DMS114 treated with DMSO at 0.1 percent for 48 hours (cell line): ENCODE measurements around the gene CPNE7.

Experiments
- DNase-seq: peaks from one replicate; lab custom pipeline; 2025; ENCODE audit not compliant: unreplicated experiment; lab: John Stamatoyannopoulos, UW

The CPNE7 gene

DNA sequence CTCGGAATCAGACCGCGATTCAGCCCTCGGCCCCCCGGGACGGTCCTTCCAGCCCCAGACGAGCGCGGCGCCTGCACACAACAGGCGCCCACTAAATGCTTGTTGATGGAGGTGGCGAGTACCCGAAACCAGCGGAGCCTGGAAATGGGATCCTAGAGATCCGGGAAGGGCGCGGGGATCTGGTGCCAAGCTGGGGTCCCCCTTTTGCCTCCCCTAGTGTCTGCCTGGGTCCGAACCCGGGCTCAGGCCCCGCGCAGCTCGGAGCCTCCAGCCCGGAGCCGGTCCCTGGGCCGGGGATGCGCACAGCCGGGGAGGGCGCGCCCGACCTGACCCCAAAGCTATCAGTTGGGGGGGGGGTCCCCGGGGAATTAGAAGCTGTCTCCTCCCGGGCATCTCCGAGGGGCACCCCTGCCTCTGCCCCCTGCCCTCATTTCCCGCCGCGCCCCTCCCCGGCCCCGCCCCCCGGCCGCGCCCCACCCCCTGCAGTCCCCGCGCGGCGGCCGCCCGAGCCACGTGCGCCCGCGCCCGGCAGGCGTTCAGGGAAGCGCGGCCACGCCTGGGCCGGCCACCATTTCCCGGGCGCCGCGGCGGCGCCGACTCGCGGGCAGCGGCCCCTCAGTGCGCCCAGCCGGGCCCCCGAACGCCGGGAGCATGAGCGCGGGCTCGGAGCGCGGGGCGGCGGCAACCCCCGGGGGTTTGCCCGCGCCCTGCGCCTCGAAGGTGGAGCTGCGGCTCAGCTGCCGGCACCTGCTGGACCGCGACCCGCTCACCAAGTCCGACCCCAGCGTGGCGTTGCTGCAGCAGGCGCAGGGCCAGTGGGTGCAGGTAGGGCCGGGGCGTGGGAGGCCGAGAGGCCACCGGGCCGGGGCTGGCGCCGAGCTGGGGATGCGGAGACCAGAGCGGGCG is at the start of gene CPNE7:
Gene CPNE7 (plus strand): TSS at position 512 of the 906 bp plus-strand sequence. CDS start 140 bp downstream, at position 652.
- DNase-seq, result no peak

DNA sequence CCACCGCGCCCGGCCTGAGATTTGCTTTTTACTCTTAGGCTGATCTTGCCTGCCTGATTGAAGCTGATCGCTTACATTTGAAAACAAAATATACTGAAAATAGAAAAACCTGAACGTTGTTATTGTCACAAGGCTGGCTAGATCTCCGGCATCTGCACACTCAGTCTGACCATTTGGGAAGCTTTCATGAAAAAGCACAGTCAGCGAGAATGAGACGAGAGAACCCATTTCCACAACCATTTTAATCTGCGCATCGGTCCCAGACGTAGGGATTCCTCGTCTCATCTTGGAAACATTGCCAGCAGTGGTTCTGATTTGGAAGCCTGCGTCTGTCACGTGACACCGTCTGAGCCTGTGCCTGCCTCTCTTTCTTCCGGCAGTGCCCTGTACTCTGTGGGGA is 46.5 kb upstream of the CPNE7 start:
- DNase-seq, result no peak

DNA sequence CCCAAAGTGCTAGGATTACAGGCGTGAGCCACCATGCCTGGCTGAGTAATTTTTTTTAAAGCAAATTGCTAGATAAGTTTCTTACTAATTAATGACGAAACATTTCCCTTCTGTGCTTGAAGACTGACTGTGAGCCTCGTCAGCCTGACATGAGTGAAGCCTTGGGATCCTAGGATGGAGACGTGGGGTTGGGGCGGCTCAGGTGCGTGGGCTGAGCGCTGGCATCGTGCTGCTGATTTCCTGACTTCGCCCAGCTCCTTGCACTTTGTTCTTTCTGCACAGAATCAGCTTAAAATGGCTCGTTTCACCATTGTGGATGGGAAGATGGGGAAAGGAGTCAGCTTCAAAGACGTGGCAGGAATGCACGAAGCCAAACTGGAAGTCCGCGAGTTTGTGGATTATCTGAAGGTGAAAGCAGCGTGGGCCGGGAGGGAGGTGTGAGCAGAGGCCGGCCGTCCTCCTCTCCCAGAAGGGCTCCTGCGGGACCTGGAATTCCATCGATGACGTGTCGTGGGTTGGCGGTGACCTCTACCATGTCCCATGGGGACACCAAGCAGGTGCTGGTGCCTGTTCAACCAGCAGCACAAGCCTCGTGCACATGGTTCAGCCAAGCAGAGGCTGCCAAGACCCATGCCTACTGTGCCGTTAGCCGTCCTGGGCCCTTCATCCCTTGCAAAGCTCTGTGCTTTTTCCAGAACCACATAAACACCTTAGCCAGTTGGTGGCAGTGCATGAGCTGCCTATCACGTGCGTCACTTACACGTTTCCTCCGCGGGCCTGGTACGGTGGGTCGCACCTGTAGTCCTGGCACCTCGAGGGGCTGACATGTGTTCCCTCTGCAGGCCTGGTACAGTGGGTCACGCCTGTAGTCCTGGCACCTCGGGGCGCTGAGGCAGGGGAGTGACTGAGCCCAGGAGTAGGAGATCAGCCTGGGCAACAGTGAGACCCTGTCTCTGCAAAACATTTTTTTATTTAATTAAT is 44.9 kb upstream of the CPNE7 start:
- no peak for DNase-seq

DNA sequence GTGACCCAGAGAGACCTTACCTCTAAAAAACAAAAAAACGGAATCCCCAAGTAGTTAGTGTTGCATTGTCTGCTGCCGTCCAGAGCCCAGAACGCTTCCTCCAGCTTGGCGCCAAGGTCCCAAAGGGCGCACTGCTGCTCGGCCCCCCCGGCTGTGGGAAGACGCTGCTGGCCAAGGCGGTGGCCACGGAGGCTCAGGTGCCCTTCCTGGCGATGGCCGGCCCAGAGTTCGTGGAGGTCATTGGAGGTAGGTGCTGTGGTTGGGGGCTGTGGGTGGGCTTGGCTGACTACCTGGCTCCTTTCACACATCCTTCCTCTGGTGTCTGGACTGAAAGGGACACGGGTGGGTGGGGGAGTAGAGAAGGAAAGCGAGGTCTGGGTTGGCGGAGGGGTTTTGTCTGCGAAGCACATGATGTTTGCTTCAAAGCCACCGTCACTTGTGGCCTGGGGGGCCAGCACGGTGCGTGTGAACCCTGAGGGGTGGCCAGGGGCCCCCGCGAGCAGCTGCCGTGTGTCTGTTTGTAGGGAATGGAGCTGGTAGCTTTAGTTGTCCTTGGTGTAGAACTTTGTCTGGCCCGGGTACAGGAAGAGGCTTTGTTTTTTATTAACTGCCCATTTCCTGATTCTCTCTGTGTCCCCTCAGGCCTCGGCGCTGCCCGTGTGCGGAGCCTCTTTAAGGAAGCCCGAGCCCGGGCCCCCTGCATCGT is 43.6 kb upstream of the CPNE7 start:
- no peak for DNase-seq

DNA sequence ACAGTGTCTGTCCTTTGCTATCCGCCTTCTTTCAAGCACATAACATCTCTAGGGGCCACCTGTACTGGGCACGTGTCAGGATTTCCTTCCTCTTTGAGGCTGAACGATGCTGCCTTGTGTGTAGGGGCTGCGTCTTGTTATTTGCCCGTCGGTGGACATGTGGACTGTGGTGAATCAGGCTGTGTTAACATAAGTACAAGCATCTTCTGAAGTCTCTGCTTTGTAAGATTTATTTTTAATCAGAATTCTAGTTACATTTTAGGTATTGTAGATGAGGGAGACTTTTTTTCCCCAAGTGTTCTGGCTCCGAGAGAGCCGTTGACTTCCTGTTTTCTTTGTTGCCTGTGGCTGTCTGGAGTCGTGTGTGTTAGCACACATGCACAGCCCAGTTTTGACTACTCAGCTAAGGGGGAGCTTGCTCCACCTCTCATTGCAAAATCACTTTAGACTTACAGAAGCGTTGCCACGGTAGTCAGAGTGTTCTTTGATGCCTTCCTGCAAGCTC is 41.3 kb upstream of the CPNE7 start:
- no peak for DNase-seq

DNA sequence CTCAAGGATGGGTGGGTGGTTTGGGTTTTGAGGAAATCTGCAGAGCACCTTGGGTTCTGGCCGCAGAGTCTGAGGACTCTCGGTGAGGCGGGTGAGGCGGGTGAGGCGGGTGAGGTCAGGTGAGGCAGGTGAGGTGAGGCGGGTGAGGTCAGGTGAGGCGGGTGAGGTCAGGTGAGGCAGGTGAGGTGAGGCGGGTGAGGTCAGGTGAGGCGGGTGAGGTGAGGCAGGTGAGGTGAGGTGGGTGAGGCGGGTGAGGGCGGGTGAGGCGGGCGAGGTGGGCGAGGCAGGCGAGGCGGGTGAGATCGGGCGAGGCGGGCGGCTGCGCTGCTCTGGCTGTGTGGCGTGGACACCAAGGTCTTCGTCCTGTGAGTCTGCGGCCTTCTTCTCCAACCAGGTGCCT is 39.2 kb upstream of the CPNE7 start:
- no peak for DNase-seq

DNA sequence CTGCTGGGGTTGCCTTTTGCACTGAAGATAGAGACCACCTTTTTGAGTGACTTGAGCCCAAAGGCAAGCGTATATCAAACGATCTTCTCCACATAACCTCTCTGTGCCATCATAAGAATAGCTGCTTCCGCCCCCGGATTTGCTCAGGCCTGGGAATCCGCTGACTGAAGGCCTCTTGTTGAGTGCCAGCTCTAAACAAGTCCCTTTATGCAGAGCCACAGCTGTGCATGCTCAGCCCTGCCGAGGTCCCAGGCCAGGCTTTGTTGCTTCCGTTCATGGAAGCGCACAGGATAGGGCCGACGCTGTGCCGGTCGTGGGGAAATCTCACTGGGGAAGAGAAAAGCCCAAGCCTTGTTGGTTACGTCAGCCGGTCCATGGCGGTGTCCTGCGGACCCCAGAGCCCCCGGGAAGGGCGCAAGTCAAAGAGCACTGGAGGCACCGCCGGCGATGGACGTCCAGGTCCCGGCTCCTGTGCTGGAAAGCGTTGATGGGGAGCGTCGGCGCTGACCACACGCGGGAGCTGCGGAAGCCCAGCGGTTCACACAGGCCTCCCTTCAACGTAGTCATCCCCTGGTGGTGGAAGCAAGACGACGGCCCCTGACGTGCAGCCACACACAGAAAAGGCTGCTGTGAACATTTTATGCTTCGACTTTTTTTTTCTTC is 38.5 kb upstream of the CPNE7 start:
- no peak for DNase-seq

DNA sequence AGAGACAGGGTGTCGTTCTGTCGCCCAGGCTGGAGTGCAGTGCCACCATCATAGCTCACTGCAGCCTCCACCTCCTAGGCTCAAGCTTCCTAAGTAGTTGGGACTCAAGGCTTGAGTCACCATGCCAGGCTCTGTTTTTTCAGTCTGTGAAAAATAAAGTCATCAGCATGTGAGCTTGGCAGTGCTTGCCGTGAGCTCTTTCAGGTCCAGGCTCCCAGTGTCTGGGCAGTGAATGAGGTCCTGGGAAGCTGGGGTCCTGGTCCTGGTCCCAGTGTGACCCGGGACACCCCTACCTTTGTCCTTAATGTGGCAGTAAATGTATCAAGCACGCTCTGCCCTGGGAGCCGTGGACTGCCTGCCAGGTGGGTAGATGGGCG is 38.0 kb upstream of the CPNE7 start:
- DNase-seq, result no peak

DNA sequence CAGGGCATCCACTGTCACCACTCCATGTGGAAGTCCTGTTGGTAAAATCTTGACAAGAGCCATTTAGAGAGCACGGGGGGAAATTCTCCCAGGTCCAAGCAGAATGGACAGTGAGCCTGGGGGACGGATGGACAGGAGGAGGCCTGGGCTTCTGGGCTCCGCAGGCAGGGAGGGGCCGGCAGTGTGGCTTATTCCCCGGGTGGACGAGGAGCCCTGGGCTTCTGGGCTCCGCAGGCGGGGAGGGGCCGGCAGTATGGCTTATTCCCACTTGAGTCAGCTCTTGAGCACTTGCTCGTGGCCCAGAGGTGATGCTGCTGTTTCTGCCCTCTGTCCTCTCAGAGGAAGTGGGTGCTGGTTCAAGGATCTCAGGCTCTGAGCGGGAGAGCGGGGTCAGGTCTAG is 37.3 kb upstream of the CPNE7 start:
- no peak for DNase-seq

DNA sequence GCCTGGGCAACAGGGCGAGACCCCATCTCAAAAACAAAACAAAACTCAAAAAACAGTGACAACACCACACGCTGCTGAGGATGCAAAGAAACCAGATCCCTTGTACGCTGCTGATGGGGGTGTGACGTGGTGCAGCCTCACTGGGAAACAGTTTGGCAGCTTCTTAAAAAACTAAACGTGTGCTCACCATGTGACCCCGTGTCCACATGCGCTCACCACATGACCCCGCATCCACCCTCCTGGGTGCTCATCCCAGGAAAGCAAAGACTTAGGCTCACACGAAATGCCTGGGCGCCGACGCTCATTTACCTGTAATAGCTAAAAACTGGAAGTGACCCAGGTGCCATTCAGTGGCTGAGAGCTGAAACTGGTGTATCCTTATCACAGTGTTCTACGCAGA is 35.0 kb upstream of the CPNE7 start:
- DNase-seq, result no peak

DNA sequence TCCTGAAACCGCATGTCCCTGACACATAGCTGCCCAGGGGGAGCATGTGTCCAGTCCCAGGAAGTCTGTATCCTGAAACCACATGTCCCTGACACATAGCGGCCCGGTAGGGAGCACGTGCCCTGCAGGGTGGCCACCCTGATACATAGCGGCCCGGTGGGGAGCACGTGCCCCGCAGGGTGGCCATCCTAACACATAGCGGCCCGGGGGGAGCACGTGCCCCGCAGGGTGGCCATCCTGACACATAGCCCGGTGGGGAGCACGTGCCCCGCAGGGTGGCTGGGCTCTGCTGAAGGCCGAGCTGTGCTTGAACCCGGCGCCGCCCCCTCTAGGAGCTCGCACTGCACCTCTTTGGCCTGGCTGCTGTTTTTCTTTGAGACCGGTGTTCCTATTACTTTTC is 33.8 kb upstream of the CPNE7 start:
- no peak for DNase-seq

DNA sequence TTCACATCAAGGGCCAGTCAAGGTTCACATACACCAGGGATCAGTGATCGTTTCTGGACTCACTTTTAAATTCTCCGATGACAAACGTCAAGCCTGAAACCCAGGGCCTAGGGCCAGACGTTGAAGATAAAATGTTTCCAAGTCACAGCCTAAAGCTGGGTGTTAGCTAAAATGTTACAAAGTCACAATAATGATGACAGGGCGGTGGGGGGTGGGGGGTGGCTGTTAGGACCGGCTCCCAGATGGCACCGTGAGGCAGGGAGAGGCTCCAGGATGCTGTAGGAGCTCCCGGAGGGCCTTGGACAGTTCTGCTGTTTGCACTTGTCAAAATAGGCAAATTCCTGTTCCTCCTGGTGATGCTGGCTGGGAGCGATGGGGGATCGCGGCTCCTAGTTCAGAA is 31.4 kb upstream of the CPNE7 start:
- DNase-seq, result no peak

DNA sequence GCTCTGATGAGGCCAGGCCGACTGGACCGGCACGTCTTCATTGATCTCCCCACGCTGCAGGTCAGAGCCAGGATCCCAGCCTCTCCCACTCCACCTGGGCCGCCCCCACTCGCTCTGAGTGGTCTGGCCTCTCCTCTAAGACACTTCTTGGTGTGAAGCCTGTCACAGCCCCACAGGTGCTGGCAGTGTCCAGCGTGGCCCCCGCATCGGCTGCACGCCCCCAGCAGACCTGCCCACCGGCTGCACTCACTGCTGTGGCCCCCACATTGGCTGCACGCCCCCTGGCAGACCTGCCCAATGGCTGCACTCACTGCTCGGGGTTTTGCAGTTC is 30.9 kb upstream of the CPNE7 start:
- DNase-seq, result no peak

DNA sequence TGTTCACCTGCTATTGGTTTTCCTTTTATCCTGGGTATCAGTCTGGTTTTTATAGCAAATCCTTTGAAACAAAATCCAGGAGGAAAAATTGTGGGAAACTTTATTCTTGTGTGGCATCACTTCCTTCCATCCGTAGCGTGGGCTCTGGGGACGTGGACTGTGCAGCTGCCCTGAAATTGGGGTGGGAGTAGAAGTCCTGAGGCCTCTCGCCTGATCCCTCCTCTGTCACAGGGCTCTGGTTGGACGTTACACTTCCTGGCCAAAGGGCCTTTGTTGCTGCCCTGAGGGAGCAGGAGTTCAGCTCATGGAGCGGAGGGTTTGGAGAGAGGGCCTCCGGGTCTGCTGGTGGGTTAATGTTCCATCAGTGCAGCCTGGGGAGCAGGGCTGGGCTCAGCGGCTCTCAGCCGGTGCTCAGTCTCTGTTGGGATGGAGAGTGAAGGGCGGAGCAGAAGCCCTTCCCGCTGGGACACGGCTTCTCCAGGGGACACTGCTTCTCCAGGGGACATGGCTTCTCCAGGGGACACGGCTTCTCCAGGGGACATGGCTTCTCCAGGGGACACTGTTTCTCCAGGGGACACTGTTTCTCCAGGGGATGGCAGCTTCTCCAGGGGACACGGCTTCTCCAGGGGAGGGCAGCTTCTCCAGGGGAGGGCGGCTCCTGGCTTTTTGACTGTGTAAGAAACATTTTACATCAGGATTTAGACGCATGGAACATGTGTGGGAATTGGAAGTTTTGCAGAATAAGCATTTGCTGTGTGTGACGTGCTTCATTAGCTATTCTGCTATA is 30.3 kb upstream of the CPNE7 start:
- no peak for DNase-seq

DNA sequence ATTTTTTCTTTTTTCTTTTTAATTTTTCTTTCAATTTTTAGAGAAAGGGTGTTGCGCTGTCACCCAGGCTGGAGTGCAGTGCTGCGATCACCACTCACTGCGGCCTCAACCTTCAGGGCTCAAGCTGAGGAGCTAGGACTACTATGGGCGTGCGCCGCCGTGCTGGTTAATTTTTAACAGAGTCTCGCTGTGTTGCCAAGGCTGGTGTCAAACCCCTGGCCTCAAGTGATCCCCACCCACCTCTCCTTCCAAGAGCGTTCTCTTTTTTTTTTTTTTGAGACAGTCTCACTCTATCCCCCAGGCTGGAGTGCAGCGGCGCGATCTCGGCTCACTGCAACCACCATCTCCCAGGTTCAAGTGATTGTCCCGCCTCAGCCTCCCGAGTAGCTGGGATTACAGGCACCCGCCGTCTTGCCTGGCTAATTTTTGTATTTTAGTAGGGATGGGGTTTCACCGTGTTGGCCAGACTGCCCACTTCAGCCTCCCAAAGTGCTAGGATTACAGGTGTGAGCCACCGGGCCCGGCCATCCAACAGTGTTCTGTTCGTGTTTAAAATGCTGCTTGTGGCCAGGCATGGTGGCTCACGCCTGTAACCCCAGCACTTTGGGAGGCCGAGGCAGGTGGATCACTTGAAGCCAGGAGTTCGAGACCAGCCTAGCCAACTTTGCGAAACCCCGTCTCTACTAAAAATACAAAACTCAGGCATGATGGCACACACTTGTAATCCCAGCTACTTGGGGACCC is 29.6 kb upstream of the CPNE7 start:
- DNase-seq, result no peak

DNA sequence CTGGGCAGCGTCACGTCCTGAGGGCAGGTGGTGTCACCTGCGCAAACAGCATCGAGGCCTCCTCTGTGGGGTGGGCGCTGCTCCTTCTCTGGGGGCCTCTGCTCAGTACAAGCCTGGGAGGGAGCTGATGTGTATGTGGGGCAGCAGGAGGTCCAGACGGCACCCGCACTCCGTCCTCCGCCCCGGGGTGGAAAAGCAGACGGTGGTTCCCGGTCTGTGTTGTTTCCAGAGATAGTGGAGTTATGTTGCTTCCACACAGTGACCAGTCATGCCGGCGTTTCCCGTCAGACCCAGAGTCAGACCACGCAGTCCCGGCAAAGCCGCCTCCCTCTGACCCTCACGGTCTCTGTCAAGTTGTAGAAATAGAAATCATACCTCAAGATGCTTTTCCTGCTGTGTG is 28.8 kb upstream of the CPNE7 start:
- DNase-seq, result no peak

DNA sequence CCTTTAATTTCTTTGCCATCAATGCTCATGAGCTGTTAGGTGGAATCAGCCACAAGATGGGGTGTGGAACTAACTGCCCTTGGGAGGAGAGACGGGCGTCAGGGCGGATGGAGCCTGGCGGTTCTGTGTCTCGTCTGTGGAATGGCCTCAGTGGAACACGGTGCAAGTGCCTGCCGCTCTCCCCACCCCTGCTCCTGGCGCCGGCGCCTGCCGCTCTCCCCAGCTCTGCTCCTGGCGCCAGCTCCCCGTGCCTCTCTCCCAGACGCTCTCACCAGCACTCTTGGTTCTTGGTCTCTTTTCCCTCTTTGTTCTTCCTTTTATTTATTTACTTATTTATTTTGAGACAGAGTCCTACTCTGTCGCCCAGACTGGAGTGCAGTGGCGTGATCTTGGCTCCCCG is 28.3 kb upstream of the CPNE7 start:
- no peak for DNase-seq

DNA sequence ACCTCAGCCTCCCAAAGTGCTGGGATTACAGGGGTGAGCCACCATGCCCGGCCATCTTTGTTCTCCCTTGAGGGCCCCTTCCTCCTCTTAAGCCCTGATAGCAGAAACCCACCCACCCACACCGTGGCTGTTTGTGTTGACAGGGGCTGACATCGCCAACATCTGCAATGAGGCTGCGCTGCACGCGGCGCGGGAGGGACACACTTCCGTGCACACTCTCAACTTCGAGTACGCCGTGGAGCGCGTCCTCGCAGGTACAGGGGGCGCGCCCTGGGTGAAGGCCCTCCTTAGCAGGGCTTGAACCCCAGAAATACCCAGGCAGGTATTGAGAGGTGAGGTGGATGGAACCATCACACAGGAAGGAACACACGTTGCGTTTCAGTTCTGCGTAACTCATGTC is 27.7 kb upstream of the CPNE7 start:
- DNase-seq, result no peak

DNA sequence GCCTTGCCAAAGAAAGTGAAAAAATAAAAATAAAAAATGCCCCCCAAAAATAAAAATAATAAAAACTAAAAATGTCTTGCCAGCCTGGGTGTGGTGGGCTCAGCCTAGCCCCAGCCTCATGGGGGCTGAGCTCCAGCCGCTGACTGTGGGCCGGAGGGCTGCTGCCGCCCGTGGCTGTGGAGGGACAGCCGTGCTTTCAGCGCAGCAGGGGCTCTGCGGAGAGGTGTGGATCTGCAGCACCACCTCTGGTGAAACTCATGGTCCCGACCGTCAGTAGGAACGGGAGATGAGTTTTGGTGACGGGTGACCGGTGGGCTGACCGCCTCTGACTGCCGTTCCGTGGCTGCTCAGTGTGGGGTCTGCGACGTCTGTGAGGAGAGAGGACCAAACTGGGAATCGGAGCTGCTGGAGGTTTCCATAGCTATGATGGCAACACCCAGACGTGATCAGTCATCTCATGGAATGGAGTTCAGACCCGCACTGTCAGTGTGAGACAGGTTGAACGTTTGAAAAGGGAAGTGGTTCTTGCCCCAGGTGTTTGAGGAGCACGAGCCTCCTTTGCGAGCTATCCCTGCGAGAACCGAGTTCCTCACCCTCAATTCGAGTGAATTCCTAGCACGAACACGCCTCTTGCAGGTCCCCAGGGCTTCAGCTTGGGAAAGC is 27.1 kb upstream of the CPNE7 start:
- DNase-seq, result no peak
